HL-60/S4 (cell line): ENCODE results near the gene SLC6A19.

Experiments
- in situ Hi-C: fragments of 300-500 bp; cut with MboI; formaldehyde crosslinking; loops from 2 replicates; pipeline ENCODE4 v1.14.3; 2022; ENCODE audit warnings: low sequenced_read_pairs

SLC6A19 gene

GRCh38 chr5:1165864-1166263 is 35.5 kb upstream of the SLC6A19 start:
- in situ Hi-C loops: no loop called here

GRCh38 chr5:1166370-1166769 is 35.0 kb upstream of the SLC6A19 start:
- in situ Hi-C loops: no loop called here

- in situ Hi-C loops: no loop called here
Observed at GRCh38 chr5:1167361-1167727, 34.1 kb upstream of the SLC6A19 start.

- in situ Hi-C loops: no loop called here
Observed at GRCh38 chr5:1167728-1168709, 33.4 kb upstream of the SLC6A19 start.

GRCh38 chr5:1168796-1169195 is 32.6 kb upstream of the SLC6A19 start:
- in situ Hi-C loops: no loop called here

GRCh38 chr5:1169211-1170115 is 31.9 kb upstream of the SLC6A19 start:
- in situ Hi-C loops: loop anchor here (10.0 kb wide), 1 partner anchor 475 kb away; no protein-coding TSS in a partner anchor

GRCh38 chr5:1171340-1171941 is 30.0 kb upstream of the SLC6A19 start:
- in situ Hi-C loops: loop anchor here (10.0 kb wide), 1 partner anchor 473 kb away; no protein-coding TSS in a partner anchor

- in situ Hi-C loops: loop anchor here (10.0 kb wide), 1 partner anchor 473 kb away; no protein-coding TSS in a partner anchor
Observed at GRCh38 chr5:1172007-1172581, 29.3 kb upstream of the SLC6A19 start.

- in situ Hi-C loops: loop anchor here (10.0 kb wide), 1 partner anchor 472 kb away; no protein-coding TSS in a partner anchor
Observed at GRCh38 chr5:1172670-1173404, 28.6 kb upstream of the SLC6A19 start.

GRCh38 chr5:1173485-1174070 is 27.8 kb upstream of the SLC6A19 start:
- in situ Hi-C loops: loop anchor here (10.0 kb wide), 1 partner anchor 471 kb away; no protein-coding TSS in a partner anchor

- in situ Hi-C loops: loop anchor here (10.0 kb wide), 1 partner anchor 470 kb away; no protein-coding TSS in a partner anchor
Observed at GRCh38 chr5:1174122-1174936, 27.1 kb upstream of the SLC6A19 start.

GRCh38 chr5:1175015-1175414 is 26.4 kb upstream of the SLC6A19 start:
- in situ Hi-C loops: loop anchor here (10.0 kb wide), 1 partner anchor 470 kb away; no protein-coding TSS in a partner anchor

GRCh38 chr5:1175801-1176472 is 25.5 kb upstream of the SLC6A19 start:
- in situ Hi-C loops: loop anchor here (10.0 kb wide), 1 partner anchor 469 kb away; no protein-coding TSS in a partner anchor

GRCh38 chr5:1176473-1177391 is 24.7 kb upstream of the SLC6A19 start:
- in situ Hi-C loops: loop anchor here (10.0 kb wide), 1 partner anchor 468 kb away; no protein-coding TSS in a partner anchor

- in situ Hi-C loops: loop anchor here (10.0 kb wide), 1 partner anchor 467 kb away; no protein-coding TSS in a partner anchor
Observed at GRCh38 chr5:1177826-1178528, 23.4 kb upstream of the SLC6A19 start.
